Transverse colon (tissue), 3 donors: ENCODE results near the gene TMEM89.

ENCODE experiments used
- EP300 ChIP-seq: sonication (generic); formaldehyde crosslinking; IDR thresholded peaks from one replicate; pipeline ENCODE4 v1.6.1; 2017; ENCODE audit warnings: antibody characterized with exemption, low read depth
- TF ChIP-seq, protein P1 (sequence below), 5 experiments: fragments of 200-600 bp in 3 of 5; fragments of 450-650 bp in 2 of 5; sonication (generic) in 3 of 5; IDR thresholded peaks; 1 replicate in 2 of 5; 2 replicates in 3 of 5; pipeline ENCODE4 v1.5.1; 2016 to 2017; ENCODE audit warnings: antibody characterized with exemption in 5 of 5, inconsistent platforms in 3 of 5, mild to moderate bottlenecking in 2 of 5, moderate library complexity in 1 of 5

- TF ChIP-seq EP300, result no peak
- TF ChIP-seq, protein P1, sequence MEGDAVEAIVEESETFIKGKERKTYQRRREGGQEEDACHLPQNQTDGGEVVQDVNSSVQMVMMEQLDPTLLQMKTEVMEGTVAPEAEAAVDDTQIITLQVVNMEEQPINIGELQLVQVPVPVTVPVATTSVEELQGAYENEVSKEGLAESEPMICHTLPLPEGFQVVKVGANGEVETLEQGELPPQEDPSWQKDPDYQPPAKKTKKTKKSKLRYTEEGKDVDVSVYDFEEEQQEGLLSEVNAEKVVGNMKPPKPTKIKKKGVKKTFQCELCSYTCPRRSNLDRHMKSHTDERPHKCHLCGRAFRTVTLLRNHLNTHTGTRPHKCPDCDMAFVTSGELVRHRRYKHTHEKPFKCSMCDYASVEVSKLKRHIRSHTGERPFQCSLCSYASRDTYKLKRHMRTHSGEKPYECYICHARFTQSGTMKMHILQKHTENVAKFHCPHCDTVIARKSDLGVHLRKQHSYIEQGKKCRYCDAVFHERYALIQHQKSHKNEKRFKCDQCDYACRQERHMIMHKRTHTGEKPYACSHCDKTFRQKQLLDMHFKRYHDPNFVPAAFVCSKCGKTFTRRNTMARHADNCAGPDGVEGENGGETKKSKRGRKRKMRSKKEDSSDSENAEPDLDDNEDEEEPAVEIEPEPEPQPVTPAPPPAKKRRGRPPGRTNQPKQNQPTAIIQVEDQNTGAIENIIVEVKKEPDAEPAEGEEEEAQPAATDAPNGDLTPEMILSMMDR (IDR thresholded peaks at IDR 0.05), result no peak
Observed at GRCh38 chr3:48623851-48624547, 2.4 kb upstream of the TMEM89 start.
